ENCODE data around the gene PON1. TPM values are rescaled to one million over a fixed set of nuclear protein-coding genes. Genes with fewer than 3 reads are reported as not detected.

Gene PON1
- total RNA-seq, 1 donor = 0.27 TPM

GRCh38 chr7:95318501-95319100, 5.7 kb downstream of the PON1 start:
- DNase-seq (ENCODE audit: low read depth in 2 of 3, low spot score in 2 of 3) = no peak

DNA sequence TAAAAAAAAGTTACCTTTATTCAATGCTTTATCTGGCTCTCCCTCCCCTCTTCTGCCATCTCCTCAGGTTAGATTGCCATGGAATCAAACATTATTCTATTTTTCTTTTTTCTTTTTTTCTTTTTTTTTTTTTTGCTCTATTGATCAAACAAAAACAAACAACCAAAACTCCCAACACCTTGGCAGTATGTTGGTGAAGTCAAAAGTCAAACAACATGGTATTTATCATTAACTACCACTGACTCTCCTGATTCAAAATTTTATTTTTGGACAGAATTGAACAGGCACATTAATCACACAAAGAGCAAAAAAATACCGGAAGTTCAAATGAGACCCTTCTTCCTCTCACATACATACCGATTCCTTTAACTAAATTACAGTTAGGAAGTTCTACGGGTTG, 6.4 kb downstream of the PON1 start:
- DNase-seq (ENCODE audit: low read depth in 2 of 3, low spot score in 2 of 3) = no peak

DNA sequence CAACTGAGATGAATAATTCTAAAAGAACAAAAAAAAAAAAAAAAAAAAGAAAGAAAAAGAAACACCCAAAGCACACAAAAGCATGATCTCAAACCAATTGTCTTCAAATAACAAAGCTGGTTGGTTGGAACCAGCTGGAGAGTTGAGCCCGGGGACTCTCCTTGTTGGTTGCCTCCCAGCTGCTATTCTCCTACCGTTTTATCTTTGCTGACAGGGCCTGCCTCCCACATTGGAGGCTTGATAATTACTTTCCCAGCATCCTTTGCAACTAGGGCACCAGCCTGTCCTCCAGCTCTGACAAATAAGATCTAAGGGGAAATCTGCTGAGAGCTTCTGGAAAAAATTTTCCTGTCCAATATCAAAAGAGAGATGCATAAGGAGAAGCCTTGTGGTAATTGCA, 6.8 kb downstream of the PON1 start:
- DNase-seq (ENCODE audit: low read depth in 2 of 3, low spot score in 2 of 3) = no peak

- no peak for DNase-seq (ENCODE audit: low read depth in 2 of 3, low spot score in 2 of 3)
Measured at GRCh38 chr7:95316588-95316987, 7.7 kb downstream of the PON1 start.

DNA sequence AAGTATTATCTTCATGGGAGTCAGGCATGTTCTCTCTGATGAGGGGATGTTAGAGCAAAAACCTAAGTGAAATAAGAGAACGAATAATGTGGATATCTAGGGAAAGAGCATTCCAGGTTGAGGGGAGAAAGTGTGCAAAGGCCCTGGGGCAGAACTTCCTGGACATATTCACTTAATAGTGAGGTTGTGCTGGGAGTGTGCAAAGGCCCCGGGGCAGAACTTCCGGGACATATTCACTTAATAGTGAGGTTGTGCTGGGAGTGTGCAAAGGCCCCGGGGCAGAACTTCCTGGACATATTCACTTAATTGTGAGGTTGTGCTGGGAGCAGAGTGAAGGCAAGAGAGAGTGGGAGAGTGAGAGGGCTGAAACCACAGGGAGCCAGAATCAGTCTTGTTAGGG, 11.8 kb downstream of the PON1 start:
- no peak for DNase-seq (ENCODE audit: low read depth in 2 of 3, low spot score in 2 of 3)

GRCh38 chr7:95311389-95311788, 12.9 kb downstream of the PON1 start:
- no peak for DNase-seq (ENCODE audit: low read depth in 2 of 3, low spot score in 2 of 3)

DNA sequence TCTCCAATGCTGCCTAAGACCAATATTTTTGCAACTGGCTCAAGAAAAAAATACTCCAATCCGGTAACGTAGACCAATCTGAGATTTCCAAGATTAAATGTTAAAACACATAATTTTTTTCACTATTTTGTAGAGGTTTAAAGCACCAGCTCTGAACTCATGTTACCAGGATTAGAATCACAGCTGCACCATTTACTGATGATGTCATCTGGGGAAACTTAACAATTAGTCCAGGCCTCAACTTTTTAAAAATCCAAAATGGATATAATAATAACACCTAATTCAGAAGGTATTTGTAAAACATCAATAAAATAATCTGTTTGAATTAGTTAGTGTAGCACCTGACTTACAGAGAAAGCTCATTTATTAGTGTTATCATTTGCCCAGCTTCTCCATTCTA, 14.4 kb downstream of the PON1 start:
- DNase-seq (ENCODE audit: low read depth in 2 of 3, low spot score in 2 of 3) = no peak

GRCh38 chr7:95304990-95305389, 19.3 kb downstream of the PON1 start:
- DNase-seq (ENCODE audit: low read depth in 2 of 3, low spot score in 2 of 3) = no peak

DNA sequence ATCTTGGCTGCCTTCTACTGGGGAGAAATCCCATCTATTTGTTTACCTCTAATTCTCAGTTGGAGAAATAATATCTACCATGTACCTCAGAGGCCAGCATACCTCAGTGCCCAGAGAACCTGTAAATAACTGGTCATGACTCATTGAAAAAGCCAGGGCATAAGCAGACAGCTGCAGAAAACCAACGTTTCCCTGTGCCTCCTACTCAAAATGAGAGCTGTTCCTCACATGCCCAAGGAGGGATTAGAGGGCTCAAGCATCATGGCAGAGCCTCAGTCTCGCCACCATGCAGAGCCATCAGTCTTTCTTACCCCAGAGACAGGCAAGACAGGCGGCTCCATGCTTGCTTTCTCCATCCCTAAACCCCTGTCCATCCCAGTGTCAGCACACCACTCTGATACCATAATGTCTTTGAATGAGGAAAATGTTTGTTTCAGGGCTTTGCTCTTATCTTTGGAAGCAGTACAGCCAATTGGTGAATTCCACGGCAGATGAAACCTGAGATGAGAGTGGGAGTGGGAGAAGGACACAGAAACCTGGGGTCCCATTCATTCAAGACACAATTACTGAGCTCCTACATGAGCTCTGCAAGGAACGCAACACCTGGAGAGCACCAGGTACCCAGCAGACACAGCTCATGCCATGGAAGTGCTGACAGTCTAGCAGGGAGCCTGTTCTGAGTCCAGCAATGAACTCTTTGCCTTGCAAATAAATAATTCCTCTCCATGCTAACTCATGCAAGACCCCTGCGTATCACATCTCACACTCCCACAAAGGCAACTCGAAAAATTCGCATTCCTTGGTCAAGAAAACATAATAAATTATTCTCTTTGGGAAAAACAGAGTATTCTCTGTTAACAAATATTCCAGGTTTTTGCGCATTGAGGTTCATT, 21.1 kb downstream of the PON1 start:
- DNase-seq (ENCODE audit: low read depth in 2 of 3, low spot score in 2 of 3) = no peak

GRCh38 chr7:95298091-95298490, 26.2 kb downstream of the PON1 start:
- no peak for DNase-seq (ENCODE audit: low read depth in 2 of 3, low spot score in 2 of 3)

GRCh38 chr7:95297041-95297440, 27.3 kb downstream of the PON1 start:
- no peak for DNase-seq (ENCODE audit: low read depth in 2 of 3, low spot score in 2 of 3)

GRCh38 chr7:95296456-95296855, 27.9 kb downstream of the PON1 start:
- DNase-seq (ENCODE audit: low read depth in 2 of 3, low spot score in 2 of 3) = no peak

DNA sequence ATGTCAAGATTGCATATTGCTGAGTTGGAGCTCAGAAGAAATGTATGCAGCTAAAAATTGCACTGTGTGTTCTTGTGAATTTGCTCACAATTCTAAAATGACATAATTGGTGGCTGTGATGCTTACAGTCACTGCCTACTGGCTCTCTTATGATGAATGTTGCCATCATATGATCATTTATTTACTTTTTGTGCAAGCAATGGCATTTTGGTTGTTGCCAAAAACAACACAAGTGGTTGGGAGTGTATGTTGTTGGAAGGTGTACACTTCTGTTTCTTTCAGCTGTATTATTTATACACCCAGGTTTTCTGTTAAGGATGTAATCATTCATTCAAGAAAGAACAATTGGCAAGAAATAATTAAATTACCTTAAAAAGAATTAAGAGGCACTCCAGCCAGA, 28.9 kb downstream of the PON1 start:
- DNase-seq (ENCODE audit: low read depth in 2 of 3, low spot score in 2 of 3) = no peak

GRCh38 chr7:95290166-95290830, 34.0 kb downstream of the PON1 start:
- no peak for DNase-seq (ENCODE audit: low read depth in 2 of 3, low spot score in 2 of 3)

- DNase-seq (ENCODE audit: low read depth in 2 of 3, low spot score in 2 of 3) = no peak
Measured at GRCh38 chr7:95286096-95286495, 38.2 kb downstream of the PON1 start.

GRCh38 chr7:95279417-95279816, 44.9 kb downstream of the PON1 start:
- no peak for DNase-seq (ENCODE audit: low read depth in 2 of 3, low spot score in 2 of 3)

DNA sequence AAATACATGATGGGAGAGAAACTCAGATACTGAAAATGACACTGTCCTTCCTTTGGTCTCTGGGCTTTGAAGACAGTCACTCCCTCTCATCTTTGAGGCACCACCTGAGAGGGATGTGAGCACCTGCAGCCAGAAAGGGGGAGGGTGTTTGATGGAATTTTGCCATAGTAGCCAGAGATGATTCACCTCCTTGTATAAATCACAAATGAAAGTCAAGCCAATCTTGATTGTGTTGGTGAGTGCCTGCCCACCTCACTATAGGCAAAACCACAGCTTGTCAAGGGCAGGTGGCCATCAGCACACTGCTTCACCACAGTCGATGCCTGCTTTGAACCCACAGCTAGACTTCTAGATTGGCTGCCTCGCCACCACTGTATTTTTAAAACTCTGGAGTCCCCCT, 48.2 kb downstream of the PON1 start:
- DNase-seq (ENCODE audit: low read depth in 2 of 3, low spot score in 2 of 3) = no peak

DNA sequence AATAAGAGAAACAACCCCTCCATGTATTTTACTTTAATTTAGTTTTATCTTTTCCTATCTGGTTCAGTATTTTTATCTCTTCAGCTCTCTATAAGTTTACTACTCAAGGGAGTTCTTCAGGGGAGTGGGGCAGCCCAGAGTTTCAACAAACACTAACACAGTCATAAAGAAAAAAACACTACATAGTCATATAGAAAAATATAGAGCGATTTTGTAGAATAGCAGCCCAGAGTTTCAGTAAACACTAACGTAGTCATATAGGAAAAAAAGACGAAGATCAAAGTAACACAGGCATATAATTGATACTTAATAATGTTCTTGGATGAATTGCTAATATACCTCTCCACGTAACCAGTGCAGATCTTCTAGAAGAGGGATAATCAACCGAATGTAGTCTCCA, 54.7 kb downstream of the PON1 start:
- no peak for DNase-seq (ENCODE audit: low read depth in 2 of 3, low spot score in 2 of 3)

- DNase-seq (ENCODE audit: low read depth in 2 of 3, low spot score in 2 of 3) = no peak
Measured at GRCh38 chr7:95267754-95268153, 56.6 kb downstream of the PON1 start.

DNA sequence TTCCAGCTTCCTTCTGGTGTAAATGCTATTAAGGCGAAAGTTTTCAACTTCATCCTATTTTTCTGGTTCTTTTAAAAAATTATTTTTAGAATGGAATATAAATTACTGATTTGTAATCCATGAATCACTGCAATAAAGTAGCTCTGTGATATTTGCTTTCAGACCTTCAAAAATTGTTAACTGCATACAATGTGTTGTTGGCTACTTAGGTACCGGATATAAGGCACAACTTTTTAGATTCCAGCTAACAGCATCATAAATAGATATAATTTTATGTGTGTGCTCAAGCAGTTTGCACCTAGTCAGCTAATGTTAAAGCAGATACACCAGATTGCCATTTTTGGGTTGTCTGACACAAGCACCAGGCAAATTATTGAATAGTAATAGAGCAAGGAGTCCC, 58.7 kb downstream of the PON1 start:
- no peak for DNase-seq (ENCODE audit: low read depth in 2 of 3, low spot score in 2 of 3)

GRCh38 chr7:95264363-95264891, 59.9 kb downstream of the PON1 start:
- no peak for DNase-seq (ENCODE audit: low read depth in 2 of 3, low spot score in 2 of 3)
